Neural crest cell (in vitro differentiated cells): ENCODE measurements around the gene C10orf105. TPM values are rescaled to one million over a fixed set of nuclear protein-coding genes. Genes with fewer than 3 reads are reported as not detected.

Experiments used
- DNase-seq: peaks from one replicate; pipeline ENCODE4 v3.0.0; 2021; ENCODE audit warnings: low read depth, mixed read lengths, low spot score
- H3K27ac Mint-ChIP-seq: one replicate; pipeline ENCODE4 v1.8.0; 2021; ENCODE audit warnings: mild to moderate bottlenecking, mixed read lengths; ENCODE audit not compliant: unreplicated experiment
- H3K27me3 Mint-ChIP-seq: 2 replicates; pipeline ENCODE4 v1.8.0; 2021; ENCODE audit warnings: low read depth, mild to moderate bottlenecking, mixed read lengths
- H3K36me3 Mint-ChIP-seq: 2 replicates; pipeline ENCODE4 v1.8.0; 2021; ENCODE audit warnings: low read depth, mild to moderate bottlenecking, mixed read lengths
- H3K4me1 Mint-ChIP-seq: 2 replicates; pipeline ENCODE4 v1.8.0; 2021; ENCODE audit warnings: mixed read lengths
- H3K4me3 Mint-ChIP-seq: one replicate; pipeline ENCODE4 v1.8.0; 2021; ENCODE audit warnings: mild to moderate bottlenecking, mixed read lengths
- H3K9me3 Mint-ChIP-seq: 2 replicates; pipeline ENCODE4 v1.8.0; 2021; ENCODE audit warnings: mixed read lengths
- CTCF ChIP-seq: fragments of 200-600 bp; sonication (generic); conservative IDR thresholded peaks from 2 replicates; pipeline ENCODE4 v1.5.0; 2021; ENCODE audit warnings: antibody characterized with exemption, mild to moderate bottlenecking
- total RNA-seq: library from RNA; stranded (reverse); gene quantifications from 2 replicates; pipeline ENCODE4 v1.2.1, GENCODE V29; 2021

The C10orf105 gene
- total RNA-seq, 1 donor from 2014 or later, result 0.12 TPM

DNA sequence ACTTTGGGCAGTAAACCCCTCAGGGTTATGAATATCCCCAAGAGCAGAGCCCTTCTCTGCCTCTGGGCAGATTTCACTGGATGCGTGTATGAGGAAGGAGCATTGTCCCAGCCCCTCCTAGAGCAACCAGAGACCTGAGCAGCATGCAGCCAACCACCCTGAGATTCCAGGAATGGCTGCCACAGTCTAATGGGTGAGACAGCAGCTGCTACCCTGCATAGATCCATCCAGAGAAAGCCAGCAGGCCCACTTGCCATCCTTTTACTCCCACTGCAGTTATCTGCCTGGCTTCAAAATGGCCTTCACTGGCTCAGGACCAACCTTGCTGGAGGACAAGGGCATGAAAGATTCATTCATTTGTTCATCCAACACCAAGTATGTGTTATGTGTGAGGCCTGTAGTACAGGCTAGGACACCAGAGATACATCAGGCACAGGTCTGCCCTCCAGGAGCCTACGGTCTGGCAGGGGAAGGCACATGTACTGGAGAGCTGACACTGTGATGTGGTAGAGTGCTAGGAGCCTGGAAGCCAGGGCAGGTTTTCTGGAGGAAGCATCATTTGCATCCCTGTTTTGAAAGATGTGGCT, 26.2 kb upstream of the C10orf105 start:
- no peaks in the 10 kb centered on the region for H3K27me3 Mint-ChIP-seq
- H3K4me3 Mint-ChIP-seq, result no peak overlapping the region
- no peak for TF ChIP-seq CTCF
- no peak overlapping the region for H3K27ac Mint-ChIP-seq
- H3K36me3 Mint-ChIP-seq, result no peaks in the 10 kb centered on the region
- DNase-seq, result no peak
- H3K9me3 Mint-ChIP-seq, result no peaks in the 10 kb centered on the region
- H3K4me1 Mint-ChIP-seq, result peaks cover 23% of the 10 kb centered on the region

GRCh38 chr10:71744897-71745663, 25.5 kb upstream of the C10orf105 start:
- no peaks in the 10 kb centered on the region for H3K27me3 Mint-ChIP-seq
- no peak for TF ChIP-seq CTCF
- H3K4me3 Mint-ChIP-seq, result no peak overlapping the region
- no peaks in the 10 kb centered on the region for H3K9me3 Mint-ChIP-seq
- DNase-seq, result no peak
- no peaks in the 10 kb centered on the region for H3K36me3 Mint-ChIP-seq
- peaks cover 23% of the 10 kb centered on the region for H3K4me1 Mint-ChIP-seq
- no peak overlapping the region for H3K27ac Mint-ChIP-seq

DNA sequence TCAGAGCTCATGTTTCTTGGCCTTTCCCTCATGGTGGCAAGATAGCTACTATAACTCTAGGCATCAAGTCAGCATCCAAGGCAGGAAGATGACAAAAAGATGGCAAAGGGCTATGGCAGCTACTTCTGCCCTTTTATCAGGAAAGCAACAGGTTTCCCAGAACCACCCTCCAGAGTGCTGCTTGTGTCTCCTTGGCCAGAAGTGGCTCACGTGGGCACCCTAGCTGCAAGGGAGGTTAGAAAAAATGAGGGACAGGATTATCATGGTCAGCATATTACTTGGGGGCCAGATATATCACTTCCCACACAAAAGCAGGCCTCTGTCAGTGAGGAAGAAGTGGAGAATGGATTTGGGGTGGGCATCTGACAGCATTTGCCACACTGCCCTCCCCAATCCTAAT, 24.3 kb upstream of the C10orf105 start:
- TF ChIP-seq CTCF, result no peak
- Mint-ChIP-seq H3K27ac (no peak overlapping the region), H3K4me1 (peaks cover 18% of the 10 kb centered on the region), H3K27me3 (no peaks in the 10 kb centered on the region), H3K9me3 (no peaks in the 10 kb centered on the region), H3K4me3 (no peak overlapping the region), H3K36me3 (no peaks in the 10 kb centered on the region)
- no peak for DNase-seq

GRCh38 chr10:71743089-71743838, 23.7 kb upstream of the C10orf105 start:
- Mint-ChIP-seq H3K4me3 (no peak overlapping the region), H3K27me3 (no peaks in the 10 kb centered on the region), H3K9me3 (no peaks in the 10 kb centered on the region), H3K36me3 (no peaks in the 10 kb centered on the region), H3K4me1 (peaks cover 12% of the 10 kb centered on the region), H3K27ac (no peak overlapping the region)
- TF ChIP-seq CTCF, result no peak
- DNase-seq, result no peak

- Mint-ChIP-seq H3K9me3 (no peaks in the 10 kb centered on the region), H3K36me3 (no peaks in the 10 kb centered on the region), H3K4me1 (peaks cover 8% of the 10 kb centered on the region), H3K27me3 (no peaks in the 10 kb centered on the region), H3K27ac (no peak overlapping the region), H3K4me3 (no peak overlapping the region)
- no peak for TF ChIP-seq CTCF
- no peak for DNase-seq
Observed at GRCh38 chr10:71742301-71743088, 22.9 kb upstream of the C10orf105 start.
